Neural cell (in vitro differentiated cells): ENCODE measurements around the gene NR2E1. TPM values are rescaled to one million over a fixed set of nuclear protein-coding genes. Genes with fewer than 3 reads are reported as not detected.

Experiments used
- H2AFZ ChIP-seq: fragments of 200-600, 300-800 bp; sonication (generic), shearing (Covaris generic); 2 replicates; pipeline ENCODE4 v1.6.0; 2014; ENCODE audit warnings: low read depth, mild to moderate bottlenecking, antibody characterized with exemption, low read length, moderate library complexity
- H3F3A ChIP-seq: fragments of 200-600 bp; shearing (Covaris generic); 2 replicates; pipeline ENCODE4 v1.6.1; 2016; ENCODE audit warnings: mild to moderate bottlenecking, moderate library complexity, mixed read lengths, antibody characterized with exemption, low read length; ENCODE audit not compliant: insufficient read depth, poor library complexity, severe bottlenecking
- H3K27ac ChIP-seq: fragments of 200-600, 300-800 bp; sonication (generic), shearing (Covaris generic); 2 replicates; pipeline ENCODE4 v1.5.1; 2014; ENCODE audit warnings: mild to moderate bottlenecking, low read length, moderate library complexity
- H3K27me3 ChIP-seq: fragments of 300-800, 200-600 bp; sonication (generic), shearing (Covaris generic); 2 replicates; pipeline ENCODE4 v1.6.0; 2014; ENCODE audit warnings: mild to moderate bottlenecking, low read depth, low read length, moderate library complexity; ENCODE audit not compliant: insufficient read depth
- H3K36me3 ChIP-seq: fragments of 300-800, 200-600 bp; sonication (generic), shearing (Covaris generic); 2 replicates; pipeline ENCODE4 v1.5.1; 2014; ENCODE audit warnings: mild to moderate bottlenecking, antibody characterized with exemption, low read length, moderate library complexity; ENCODE audit not compliant: insufficient read depth
- H3K4me2 ChIP-seq: fragments of 300-800, 200-600 bp; sonication (generic), shearing (Covaris generic); 2 replicates; pipeline ENCODE4 v1.6.0; 2014; ENCODE audit warnings: mild to moderate bottlenecking, low read length
- H3K4me3 ChIP-seq: fragments of 300-800, 200-600 bp; sonication (generic), shearing (Covaris generic); 2 replicates; pipeline ENCODE4 v1.5.1; 2014; ENCODE audit warnings: mild to moderate bottlenecking, low read length, moderate library complexity
- H3K79me2 ChIP-seq: fragments of 200-600 bp; shearing (Covaris generic); replicated peaks from 2 replicates; pipeline ENCODE4 v1.6.0; 2014; ENCODE audit warnings: mild to moderate bottlenecking, low read length, moderate library complexity; ENCODE audit not compliant: insufficient read depth
- H3K9ac ChIP-seq: fragments of 300-800, 200-600 bp; sonication (generic), shearing (Covaris generic); 2 replicates; pipeline ENCODE4 v1.6.1; 2016; ENCODE audit warnings: mild to moderate bottlenecking, low read length, mixed read lengths
- H3K9me2 ChIP-seq: fragments of 200-600 bp; shearing (Covaris generic); 2 replicates; pipeline ENCODE4 v1.6.1; 2016; ENCODE audit warnings: mild to moderate bottlenecking, low read length, mixed read lengths; ENCODE audit not compliant: insufficient read depth
- H3K9me3 ChIP-seq: fragments of 200-600, 300-800 bp; sonication (generic), shearing (Covaris generic); 2 replicates; pipeline ENCODE4 v1.6.1; 2016; ENCODE audit warnings: mild to moderate bottlenecking, mixed run types, low read length, moderate library complexity, mixed read lengths
- H4K20me1 ChIP-seq: fragments of 200-600 bp; shearing (Covaris generic); 2 replicates; pipeline ENCODE4 v1.6.1; 2016; ENCODE audit warnings: mild to moderate bottlenecking, mixed run types; ENCODE audit not compliant: insufficient read depth
- CTCF ChIP-seq: fragments of 450-650 bp; IDR thresholded peaks from 2 replicates; pipeline ENCODE4 v1.5.1; 2014; ENCODE audit warnings: antibody characterized with exemption, mild to moderate bottlenecking, moderate library complexity; ENCODE audit not compliant: poor library complexity, severe bottlenecking
- EP300 ChIP-seq: fragments of 450-650 bp; conservative IDR thresholded peaks from 2 replicates; pipeline ENCODE4 v1.6.1; 2014; ENCODE audit warnings: antibody characterized with exemption, mild to moderate bottlenecking, moderate library complexity; ENCODE audit not compliant: poor library complexity, severe bottlenecking
- EZH2 ChIP-seq: fragments of 200-600, 300-800 bp; shearing (Covaris generic), sonication (generic); IDR thresholded peaks from 2 replicates; pipeline ENCODE4 v1.6.1; 2014; ENCODE audit warnings: antibody characterized with exemption, low read length, borderline replicate concordance, mild to moderate bottlenecking; ENCODE audit not compliant: insufficient read depth, poor library complexity, severe bottlenecking
- MXI1 ChIP-seq: fragments of 450-650 bp; conservative IDR thresholded peaks from 2 replicates; pipeline ENCODE4 v1.6.1; 2014; ENCODE audit warnings: antibody characterized with exemption, mild to moderate bottlenecking; ENCODE audit not compliant: poor library complexity, severe bottlenecking
- POLR2AphosphoS5 ChIP-seq: IDR thresholded peaks from 2 replicates; pipeline ENCODE4 v1.6.1; 2012
- RAD21 ChIP-seq: fragments of 450-650 bp; conservative IDR thresholded peaks from 2 replicates; pipeline ENCODE4 v1.6.1; 2014; ENCODE audit warnings: antibody characterized with exemption, mild to moderate bottlenecking, moderate library complexity
- SMC3 ChIP-seq: fragments of 450-650 bp; conservative IDR thresholded peaks from 2 replicates; pipeline ENCODE4 v1.6.1; 2014; ENCODE audit warnings: antibody characterized with exemption, mild to moderate bottlenecking, moderate library complexity; ENCODE audit not compliant: poor library complexity
- TAF1 ChIP-seq: IDR thresholded peaks from 2 replicates; pipeline ENCODE4 v1.6.1; 2012; ENCODE audit warnings: low read depth
- polyA plus RNA-seq: library from polyadenylated mRNA; depleted of rRNA; stranded (reverse); fragments of >200 nt; gene quantifications from 2 replicates; pipeline ENCODE4 v1.2.3, GENCODE V29; 2014
- TF ChIP-seq, protein P1 (sequence below): IDR thresholded peaks from 2 replicates; pipeline ENCODE4 v1.6.1; 2012; ENCODE audit warnings: borderline replicate concordance

Gene NR2E1
- polyA plus RNA-seq, 1 donor from 2014 or later: 1.3 TPM

- peaks cover 13% of the 10 kb centered on the region for H3K9me3 ChIP-seq
- H3K27ac ChIP-seq: no peak overlapping the region
- no peaks in the 10 kb centered on the region for H3F3A ChIP-seq
- H3K79me2 ChIP-seq: peaks cover 19% of the 10 kb centered on the region
- no peak overlapping the region for H3K4me3 ChIP-seq
- H3K27me3 ChIP-seq: peaks cover 100% of the 10 kb centered on the region
- H3K9ac ChIP-seq: no peak overlapping the region
- H3K36me3 ChIP-seq: no peaks in the 10 kb centered on the region
- no peaks in the 10 kb centered on the region for H3K9me2 ChIP-seq
- no peak for TF ChIP-seq SMC3
- no peak for TF ChIP-seq MXI1
- TF ChIP-seq POLR2AphosphoS5: no peak
- no peak for TF ChIP-seq RAD21
- no peak for TF ChIP-seq TAF1
- TF ChIP-seq EZH2: no peak
- TF ChIP-seq CTCF: no peak
- TF ChIP-seq EP300: no peak
- TF ChIP-seq, protein P1, sequence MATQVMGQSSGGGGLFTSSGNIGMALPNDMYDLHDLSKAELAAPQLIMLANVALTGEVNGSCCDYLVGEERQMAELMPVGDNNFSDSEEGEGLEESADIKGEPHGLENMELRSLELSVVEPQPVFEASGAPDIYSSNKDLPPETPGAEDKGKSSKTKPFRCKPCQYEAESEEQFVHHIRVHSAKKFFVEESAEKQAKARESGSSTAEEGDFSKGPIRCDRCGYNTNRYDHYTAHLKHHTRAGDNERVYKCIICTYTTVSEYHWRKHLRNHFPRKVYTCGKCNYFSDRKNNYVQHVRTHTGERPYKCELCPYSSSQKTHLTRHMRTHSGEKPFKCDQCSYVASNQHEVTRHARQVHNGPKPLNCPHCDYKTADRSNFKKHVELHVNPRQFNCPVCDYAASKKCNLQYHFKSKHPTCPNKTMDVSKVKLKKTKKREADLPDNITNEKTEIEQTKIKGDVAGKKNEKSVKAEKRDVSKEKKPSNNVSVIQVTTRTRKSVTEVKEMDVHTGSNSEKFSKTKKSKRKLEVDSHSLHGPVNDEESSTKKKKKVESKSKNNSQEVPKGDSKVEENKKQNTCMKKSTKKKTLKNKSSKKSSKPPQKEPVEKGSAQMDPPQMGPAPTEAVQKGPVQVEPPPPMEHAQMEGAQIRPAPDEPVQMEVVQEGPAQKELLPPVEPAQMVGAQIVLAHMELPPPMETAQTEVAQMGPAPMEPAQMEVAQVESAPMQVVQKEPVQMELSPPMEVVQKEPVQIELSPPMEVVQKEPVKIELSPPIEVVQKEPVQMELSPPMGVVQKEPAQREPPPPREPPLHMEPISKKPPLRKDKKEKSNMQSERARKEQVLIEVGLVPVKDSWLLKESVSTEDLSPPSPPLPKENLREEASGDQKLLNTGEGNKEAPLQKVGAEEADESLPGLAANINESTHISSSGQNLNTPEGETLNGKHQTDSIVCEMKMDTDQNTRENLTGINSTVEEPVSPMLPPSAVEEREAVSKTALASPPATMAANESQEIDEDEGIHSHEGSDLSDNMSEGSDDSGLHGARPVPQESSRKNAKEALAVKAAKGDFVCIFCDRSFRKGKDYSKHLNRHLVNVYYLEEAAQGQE: no peak
- H3K4me2 ChIP-seq: no peak overlapping the region
- H4K20me1 ChIP-seq: no peaks in the 10 kb centered on the region
- H2AFZ ChIP-seq: no peak overlapping the region
These were observed 6.2 kb downstream of the NR2E1 start for GRCh38 chr6:108171918-108172516.

DNA sequence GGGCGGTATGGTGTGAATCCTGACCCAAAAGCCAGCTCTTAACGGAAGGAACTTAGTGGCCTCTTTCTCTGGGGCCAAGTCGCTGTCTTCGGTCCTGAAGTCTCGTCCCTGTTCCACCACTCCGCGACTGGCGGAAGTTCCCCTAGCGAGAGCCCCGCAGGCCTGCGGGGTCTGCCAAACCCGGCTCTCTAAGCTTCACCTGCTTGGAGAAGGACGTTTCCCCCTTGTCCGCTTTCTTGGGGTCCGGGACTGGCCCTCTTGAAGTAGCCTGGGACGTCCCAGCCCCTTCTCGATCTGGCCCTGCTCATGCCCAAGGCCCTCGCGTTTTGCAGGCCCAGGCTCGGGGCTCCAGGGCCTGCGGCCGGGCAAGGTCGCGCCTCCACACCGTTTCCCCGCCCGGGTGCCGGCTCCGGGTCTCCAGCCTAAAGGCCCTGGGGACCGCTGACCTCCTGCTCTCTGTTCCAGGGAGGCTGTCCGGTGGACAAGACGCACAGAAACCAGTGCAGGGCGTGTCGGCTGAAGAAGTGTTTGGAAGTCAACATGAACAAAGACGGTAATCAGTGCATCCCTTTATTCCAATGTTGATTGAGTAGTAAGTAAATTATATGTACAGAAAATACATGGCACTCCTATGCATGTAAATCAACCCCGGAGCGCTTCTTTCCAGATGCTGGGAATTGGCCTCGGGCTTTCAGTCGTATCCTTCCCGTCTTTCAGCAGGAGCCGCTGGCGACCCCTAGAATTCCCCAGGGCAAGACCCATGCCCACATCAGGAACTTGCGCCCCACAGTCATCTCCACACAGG is 8.8 kb downstream of the NR2E1 start:
- H3K9me2 ChIP-seq: no peaks in the 10 kb centered on the region
- no peak overlapping the region for H3K4me3 ChIP-seq
- H3K9ac ChIP-seq: no peak overlapping the region
- H3K79me2 ChIP-seq: peaks cover 4% of the 10 kb centered on the region
- H3F3A ChIP-seq: no peaks in the 10 kb centered on the region
- peaks cover 13% of the 10 kb centered on the region for H3K9me3 ChIP-seq
- peaks cover 79% of the 10 kb centered on the region for H3K27me3 ChIP-seq
- no peaks in the 10 kb centered on the region for H4K20me1 ChIP-seq
- no peaks in the 10 kb centered on the region for H3K36me3 ChIP-seq
- H3K27ac ChIP-seq: no peak overlapping the region
- H3K4me2 ChIP-seq: no peak overlapping the region
- TF ChIP-seq, protein P1: no peak
- H2AFZ ChIP-seq: no peak overlapping the region
